ENCODE measurements around the gene ADAMTS3.

ADAMTS3 gene

GRCh38 chr4:72568959-72569718 lies at the start of gene ADAMTS3:
TSS of gene ADAMTS3 (minus strand) at chr4:72569221. CDS start at chr4:72568762, 459 bp downstream.
- DNase-seq, result peak; percentile 37

DNA sequence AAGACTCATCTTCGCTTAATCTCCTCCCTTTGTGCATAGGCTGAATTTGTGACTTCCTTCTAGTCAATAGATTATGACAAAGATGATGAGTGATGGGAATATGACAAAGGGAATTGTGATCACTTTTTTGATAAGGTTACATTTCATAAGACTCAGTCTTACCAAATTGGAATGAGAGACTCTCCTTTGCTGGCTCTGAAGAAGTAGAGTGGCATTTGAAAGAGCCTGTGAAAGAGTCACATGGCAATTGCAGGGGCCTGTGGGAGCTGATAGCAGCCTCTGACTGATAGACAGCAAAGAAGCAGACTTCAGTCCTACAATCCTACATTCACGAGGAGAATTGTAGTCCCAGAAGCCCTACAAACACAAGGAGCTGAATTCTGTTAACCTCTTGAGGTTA lies 44.9 kb upstream of the ADAMTS3 start:
- no peak for DNase-seq

- DNase-seq, result no peak
Measured at GRCh38 chr4:72606751-72607150, 37.7 kb upstream of the ADAMTS3 start.

GRCh38 chr4:72604324-72604723 lies 35.3 kb upstream of the ADAMTS3 start:
- DNase-seq, result no peak

DNA sequence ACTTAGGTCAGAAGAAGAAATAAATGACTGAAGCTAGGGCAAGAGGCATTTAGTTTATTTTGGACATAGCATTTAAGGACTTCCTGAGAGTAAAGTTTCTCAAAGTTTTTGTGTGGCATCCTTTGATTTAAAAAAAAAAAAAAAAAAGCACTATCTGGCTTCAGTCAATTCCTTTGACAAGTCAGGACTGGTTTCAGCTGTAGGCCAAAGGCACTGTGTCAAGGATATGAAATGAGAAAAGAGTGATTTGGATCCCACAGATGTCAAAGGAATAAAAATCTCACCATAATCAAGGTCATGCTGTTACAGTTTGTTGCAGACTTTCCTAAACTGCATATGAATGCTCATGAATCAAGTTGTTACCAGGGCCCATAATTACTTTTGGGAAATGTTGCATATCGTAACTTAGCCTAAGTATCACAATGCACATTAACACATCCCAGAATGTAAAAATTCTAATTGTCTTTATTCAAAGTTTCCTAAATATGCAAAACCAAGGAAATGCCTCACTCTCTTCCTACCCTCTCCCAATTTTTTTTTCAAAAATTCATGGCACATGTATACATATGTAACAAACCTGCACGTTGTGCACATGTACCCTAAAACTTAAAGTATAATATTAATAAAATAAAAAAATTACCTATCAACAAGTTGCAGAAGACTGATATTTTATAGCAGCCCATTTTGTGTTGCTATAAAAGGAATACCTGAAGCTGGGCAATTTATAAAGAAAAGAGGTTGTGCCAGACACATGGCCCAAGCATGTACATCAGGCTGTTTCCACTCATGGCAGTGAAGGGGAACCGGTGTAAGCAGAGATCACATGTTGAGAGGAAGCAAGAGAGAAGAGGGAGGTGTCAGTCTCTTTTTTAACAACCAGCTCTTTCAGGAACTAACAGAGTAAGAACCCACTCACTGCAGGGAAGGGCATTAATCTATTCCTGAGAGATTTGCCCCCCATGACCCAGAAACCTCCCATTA lies 33.7 kb upstream of the ADAMTS3 start:
- DNase-seq, result no peak

DNA sequence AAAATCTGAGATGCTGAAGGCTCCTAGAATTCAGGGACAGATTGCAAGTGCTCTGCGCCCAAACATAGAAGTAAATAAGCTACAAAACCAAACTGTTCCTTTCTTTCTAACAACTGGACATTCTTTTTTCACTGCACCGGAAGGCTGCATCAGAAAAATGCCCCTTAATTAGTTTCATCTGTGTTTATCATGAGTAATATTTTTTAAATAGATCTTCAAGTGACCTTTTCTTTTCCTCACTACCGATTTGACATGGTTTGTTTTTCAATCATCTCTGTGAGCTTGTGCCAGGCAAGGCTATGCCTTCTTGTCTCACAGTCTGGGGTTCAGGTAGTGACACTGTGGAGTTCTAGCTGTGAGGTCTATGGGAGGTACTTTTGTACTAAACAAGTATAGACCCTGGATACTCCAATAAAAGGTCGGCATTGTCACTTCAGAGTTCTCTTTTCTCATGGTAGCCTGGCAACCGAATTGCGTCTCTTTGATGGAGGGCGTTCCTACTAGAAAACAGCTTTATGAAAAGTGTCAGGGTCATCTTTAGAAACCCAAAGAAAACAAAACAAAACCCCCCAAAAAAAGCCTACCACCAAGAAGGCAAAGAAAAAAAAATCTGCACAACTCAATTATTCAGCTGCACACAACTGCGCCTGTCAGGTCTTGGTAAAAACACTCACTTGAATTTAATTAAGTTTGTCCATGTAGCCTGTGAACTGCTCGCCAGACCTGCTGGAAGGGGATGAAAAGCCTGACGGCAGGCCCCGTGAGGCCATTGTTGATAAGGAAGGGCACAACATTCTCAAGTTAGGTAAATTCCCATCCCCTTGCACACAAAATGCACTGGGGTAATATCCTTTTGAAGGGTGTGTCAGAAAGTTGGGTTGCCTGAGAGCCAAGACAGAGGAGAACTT lies 22.8 kb upstream of the ADAMTS3 start:
- DNase-seq, result no peak

GRCh38 chr4:72587334-72587733 lies 18.3 kb upstream of the ADAMTS3 start:
- no peak for DNase-seq

GRCh38 chr4:72582853-72583252 lies 13.8 kb upstream of the ADAMTS3 start:
- no peak for DNase-seq

DNA sequence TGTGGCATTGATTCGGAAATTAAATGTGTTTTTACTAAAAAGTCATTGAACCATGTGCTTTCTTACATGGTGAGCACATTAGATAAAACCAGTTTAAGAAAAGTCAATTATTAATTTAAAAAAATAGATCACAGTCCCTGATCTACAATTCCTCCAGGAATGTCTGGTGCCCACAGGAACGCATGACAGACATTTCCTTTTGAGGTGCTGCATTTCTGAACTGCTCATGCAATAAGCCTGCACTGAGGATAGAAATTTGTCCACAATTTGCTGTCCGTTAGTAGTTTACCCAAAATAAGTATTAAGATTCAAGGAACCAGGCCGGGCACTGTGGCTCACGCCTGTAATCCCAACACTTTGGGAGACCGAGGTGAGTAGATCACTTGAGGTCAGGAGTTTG lies 8.2 kb upstream of the ADAMTS3 start:
- no peak for DNase-seq

- no peak for DNase-seq
Measured at GRCh38 chr4:72571337-72571736, 2.3 kb upstream of the ADAMTS3 start.

GRCh38 chr4:72569719-72570235 lies 756 bp upstream of the ADAMTS3 start:
- DNase-seq, result no peak

DNA sequence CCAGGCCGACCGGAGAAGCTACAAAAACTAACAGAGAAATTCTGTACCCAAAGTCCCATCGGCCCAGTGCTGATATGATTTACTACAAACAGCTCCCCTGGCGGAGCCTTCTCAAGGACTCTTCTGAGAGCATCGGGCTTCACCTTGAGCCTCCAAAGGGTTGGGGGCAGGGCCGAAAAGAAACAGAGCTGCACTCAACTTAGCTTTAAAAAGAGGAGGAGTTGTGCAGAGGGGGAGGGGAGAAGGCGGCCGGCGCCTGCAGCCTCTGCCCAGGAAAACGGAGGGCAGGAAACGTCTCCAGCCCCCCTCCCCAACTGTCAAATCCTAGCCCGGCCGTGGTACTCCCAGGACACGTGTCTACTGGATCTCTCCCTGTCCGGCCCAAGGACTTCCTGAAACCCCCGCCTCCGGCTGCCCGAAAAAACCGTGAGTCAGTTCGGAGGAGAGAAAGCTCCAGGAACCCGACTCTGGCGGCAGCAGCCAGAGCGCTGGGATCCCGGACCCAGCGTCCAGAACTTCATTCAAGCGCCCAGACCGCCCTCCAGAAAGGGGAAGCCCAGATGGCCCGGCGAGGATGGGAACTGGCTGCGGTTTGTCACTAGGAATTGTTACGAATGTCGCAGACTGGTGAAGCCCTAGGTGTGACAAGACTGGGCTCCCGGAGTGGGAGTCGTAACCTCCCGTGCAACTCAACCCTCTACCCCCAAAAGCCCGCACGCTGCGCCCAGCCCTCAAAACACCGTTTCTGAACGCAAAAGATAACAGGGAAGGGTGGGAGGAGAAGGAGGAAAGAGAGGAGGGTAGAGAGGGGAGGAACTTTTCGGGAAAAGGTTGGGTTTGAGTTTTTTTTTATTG lies 973 bp downstream of the ADAMTS3 start:
- DNase-seq, result peak; percentile 83

DNA sequence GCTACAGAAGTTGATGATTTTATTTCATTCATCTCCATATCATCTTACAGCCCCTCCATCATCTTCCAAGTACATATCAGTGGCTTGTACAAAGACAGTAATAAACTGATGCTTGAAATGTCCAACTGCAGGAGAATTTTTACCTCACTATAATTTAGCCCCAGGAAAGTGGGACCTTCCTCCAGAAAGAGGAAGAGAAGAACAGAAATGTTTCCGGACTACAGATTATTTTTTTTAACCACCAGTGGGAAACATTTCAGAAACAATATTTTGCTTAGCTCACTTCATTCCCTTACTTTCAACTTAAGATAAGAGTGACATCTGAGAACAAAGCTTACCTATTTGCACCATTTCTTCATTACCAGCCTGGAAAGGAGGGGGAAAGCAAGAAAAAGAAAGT lies 2.0 kb downstream of the ADAMTS3 start:
- DNase-seq, result no peak

- DNase-seq, result no peak
Measured at GRCh38 chr4:72566464-72566972, 2.5 kb downstream of the ADAMTS3 start.

GRCh38 chr4:72564789-72565188 lies 4.2 kb downstream of the ADAMTS3 start:
- DNase-seq, result no peak

DNA sequence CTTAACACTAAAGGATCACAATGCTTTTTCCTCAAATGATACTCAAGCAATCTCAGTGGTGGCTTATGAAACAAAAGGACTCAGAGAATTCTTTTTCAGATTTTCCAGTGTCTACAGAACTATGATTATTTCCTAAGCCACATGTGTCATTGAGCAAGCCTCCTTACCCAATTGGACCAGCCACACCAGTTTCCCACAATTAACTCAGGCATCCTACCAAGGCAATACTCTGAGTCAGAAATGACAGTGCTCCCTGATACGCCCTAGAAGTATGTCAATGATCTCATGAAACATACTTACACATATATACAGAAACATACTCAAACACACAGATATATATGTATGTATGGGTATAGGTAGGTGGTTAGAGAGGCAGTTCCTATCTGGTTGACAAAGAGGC lies 4.8 kb downstream of the ADAMTS3 start:
- DNase-seq, result peak; percentile 1

- no peak for DNase-seq
Measured at GRCh38 chr4:72558655-72559054, 10.4 kb downstream of the ADAMTS3 start.

DNA sequence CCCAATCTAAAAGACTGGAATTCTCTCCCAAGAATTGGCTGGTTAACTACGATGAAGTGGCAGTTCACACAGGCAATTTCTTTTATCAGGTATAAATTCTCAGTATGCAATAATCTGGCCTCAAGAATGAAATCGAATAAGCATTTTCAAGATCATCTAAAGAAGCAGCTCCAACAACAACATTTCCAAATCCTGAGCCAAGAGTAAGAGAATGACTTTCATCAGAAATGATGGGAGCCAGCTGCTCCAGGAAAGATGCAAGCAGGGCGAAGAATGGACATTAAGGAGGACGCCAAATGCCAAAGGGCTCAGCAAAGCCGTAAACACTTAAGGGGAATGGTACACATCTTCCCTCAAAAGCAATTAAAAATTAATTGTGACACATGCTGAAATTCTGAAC lies 12.0 kb downstream of the ADAMTS3 start:
- no peak for DNase-seq

GRCh38 chr4:72555377-72555831 lies 13.6 kb downstream of the ADAMTS3 start:
- no peak for DNase-seq

DNA sequence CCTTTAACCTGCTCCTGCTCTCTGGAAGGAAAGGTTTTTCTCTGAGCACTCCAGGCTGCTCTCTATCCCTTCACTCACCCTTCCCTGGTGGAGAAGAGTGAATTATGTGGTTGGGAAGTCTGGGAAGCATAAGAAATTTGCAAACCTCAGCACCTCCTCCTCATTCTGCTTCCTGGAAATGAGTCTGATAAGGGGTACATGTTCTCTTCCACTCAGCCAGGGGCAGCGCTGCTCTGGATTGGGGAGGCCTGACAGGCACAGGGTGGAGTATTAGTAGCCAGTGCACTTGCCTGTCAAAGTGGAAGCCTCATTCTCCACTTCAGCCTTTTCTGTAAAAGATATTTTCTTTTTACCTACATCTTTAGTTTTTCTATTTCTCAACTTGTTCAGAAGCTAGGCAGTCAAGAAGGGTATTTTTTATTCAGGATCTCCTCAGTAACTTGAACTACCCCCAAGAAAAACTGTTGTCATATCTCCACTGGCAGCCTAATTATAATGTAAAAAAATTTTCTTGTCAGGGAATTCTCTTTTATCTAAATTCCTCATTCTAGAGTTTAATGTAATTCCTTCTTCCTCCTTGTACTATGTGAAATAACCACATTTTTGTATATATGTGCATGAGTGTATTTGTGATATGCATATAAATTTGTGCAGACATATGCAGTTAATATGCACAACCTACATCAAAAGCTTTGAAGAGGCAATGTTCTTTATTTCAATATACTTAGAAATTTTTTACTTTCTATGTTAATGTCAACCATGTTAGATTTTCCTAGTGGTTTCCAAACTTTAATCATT lies 15.3 kb downstream of the ADAMTS3 start:
- DNase-seq, result no peak
